Measurements from ENCODE around the gene USP44.
A peak's percentile ranks its signal among the peaks of the same experiment; 100 is the strongest.

The USP44 gene

DNA sequence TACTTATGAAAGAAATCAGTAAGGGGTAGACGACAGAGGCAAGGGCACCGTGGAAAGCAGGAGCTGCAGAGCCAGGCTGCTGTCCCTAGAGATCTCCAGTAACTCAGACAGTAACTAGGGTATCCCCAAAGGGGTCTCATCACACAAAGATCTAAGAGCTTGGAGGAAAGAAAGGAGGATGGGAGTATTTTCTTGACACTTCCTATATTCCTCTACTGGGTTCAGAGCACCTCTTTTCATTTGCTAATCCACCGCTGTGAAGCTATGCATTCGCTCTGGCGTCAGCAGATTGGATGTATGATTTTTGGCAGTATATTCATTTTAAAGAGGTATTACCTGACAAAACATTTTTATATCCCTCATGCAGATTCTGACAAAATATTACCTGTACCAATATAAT lies 12.6 kb downstream of the USP44 start:
- Mint-ChIP-seq H3K27ac (no peak overlapping the region), H3K4me1 (ENCODE audit: low read depth) (peaks cover 5% of the 10 kb centered on the region), H3K27me3 (no peaks in the 10 kb centered on the region), H3K36me3 (ENCODE audit: low read depth) (peaks cover 1% of the 10 kb centered on the region), H3K4me3 (no peak overlapping the region), H3K9me3 (no peaks in the 10 kb centered on the region)

DNA sequence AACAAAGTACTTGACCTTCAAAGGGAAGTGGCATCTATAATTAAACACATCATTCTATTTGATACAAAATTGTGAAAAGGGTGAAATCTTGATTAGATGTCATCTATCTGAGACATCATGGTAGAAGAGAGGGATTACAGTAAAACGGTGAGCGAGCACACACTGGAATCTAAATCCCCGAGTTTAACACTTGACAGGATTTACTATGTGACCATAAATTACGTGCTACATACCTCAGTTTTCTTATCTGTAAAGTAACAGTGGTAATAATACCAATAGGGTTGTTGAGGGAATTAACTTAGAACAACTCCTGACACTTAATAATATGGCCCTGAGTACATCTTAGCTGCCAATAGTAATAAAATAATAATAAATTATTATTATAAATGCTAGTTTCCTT lies 13.3 kb downstream of the USP44 start:
- Mint-ChIP-seq H3K27me3 (no peaks in the 10 kb centered on the region), H3K9me3 (no peaks in the 10 kb centered on the region), H3K4me1 (ENCODE audit: low read depth) (peaks cover 11% of the 10 kb centered on the region), H3K27ac (no peak overlapping the region), H3K4me3 (no peak overlapping the region), H3K36me3 (ENCODE audit: low read depth) (peaks cover 7% of the 10 kb centered on the region)

DNA sequence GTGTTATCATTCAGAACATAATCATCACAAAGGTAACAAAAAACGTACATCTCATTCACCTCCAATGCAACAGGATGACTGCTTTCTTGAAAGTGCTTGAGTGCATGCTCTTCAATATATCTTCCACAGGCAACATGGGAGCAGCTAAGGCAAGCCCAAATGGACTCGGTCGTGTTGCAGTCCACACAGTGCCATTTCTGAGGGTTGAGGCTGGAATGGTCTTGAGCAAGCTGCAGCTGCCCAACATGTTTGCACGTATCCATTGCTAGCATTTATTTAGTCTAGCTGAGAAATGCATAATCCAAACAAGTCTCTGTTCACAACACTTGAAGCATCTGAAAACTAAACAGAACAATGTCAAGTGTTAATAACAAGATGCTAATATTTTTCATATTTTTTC lies 17.3 kb downstream of the USP44 start:
- Mint-ChIP-seq H3K36me3 (ENCODE audit: low read depth) (peaks cover 13% of the 10 kb centered on the region), H3K4me1 (ENCODE audit: low read depth) (peaks cover 23% of the 10 kb centered on the region), H3K27ac (peak overlapping the region; percentile 1), H3K9me3 (no peaks in the 10 kb centered on the region), H3K27me3 (no peaks in the 10 kb centered on the region), H3K4me3 (no peak overlapping the region)

DNA sequence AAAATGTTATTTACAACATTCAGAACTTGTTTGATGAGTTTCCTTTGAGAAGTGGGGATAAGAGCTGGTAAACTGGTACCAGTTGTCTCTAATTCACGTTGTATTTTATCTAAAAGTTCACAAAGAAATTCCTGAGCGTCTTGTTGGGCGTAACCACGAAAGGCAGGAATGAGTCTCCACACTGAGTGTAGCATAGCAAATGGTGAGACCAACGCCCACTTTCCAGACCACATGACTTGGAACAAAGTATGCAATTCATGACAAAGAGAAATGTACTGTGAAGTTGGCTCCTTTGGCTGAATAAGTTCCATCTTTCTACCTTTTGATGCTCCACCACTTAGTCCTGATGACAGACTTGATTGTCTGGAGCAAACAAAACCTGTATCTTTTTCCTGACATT lies 18.4 kb downstream of the USP44 start:
- Mint-ChIP-seq H3K36me3 (ENCODE audit: low read depth) (peaks cover 13% of the 10 kb centered on the region), H3K4me1 (ENCODE audit: low read depth) (peaks cover 23% of the 10 kb centered on the region), H3K9me3 (no peaks in the 10 kb centered on the region), H3K27me3 (no peaks in the 10 kb centered on the region), H3K4me3 (no peak overlapping the region), H3K27ac (no peak overlapping the region)

DNA sequence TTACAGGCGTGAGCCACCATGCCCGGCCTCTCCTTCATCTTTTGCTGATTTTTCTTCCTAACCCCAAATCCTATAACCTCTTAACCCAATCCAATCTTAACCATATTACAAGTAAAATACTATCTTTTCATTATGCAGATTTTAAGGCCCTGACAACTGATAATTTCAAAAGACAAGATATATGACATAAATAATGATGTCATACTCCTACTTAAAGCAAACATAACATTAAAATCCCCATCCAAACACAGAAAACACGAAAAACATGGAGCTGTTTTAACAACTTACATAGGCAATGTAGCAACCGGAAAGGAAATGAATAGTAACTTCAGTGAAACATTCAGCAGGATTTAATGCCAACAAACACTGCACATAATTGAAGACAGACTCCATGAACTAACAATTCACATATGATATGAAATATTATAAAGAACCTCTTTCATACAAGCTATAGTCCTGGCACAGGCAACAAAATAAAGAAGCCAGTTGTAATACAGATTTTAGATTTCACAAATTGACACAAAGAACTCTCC lies 21.5 kb downstream of the USP44 start:
- no peak overlapping the region for H3K4me3 Mint-ChIP-seq
- H3K27ac Mint-ChIP-seq, result no peak overlapping the region
- peaks cover 23% of the 10 kb centered on the region for H3K4me1 Mint-ChIP-seq (ENCODE audit: low read depth)
- H3K9me3 Mint-ChIP-seq, result no peaks in the 10 kb centered on the region
- no peaks in the 10 kb centered on the region for H3K27me3 Mint-ChIP-seq
- peaks cover 13% of the 10 kb centered on the region for H3K36me3 Mint-ChIP-seq (ENCODE audit: low read depth)

DNA sequence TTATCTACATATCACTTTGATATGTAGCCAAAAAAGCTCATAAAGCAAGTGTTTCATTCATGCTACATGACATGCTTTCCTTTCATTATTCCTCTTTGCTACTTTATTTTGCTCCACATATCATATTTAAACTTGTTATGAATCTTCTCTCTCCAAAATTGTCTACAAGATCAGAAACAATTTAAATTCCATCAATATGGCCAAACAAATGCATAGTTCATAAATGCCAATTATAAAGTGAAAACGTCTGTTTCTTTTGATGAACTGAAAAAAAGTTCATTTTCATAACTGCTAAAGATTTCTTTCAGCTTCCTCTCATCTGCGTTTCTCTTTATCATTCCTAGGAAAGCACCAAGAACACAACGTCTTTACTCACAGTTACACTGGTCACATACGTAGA lies 22.8 kb downstream of the USP44 start:
- peaks cover 12% of the 10 kb centered on the region for H3K36me3 Mint-ChIP-seq (ENCODE audit: low read depth)
- no peak overlapping the region for H3K4me3 Mint-ChIP-seq
- H3K27me3 Mint-ChIP-seq, result no peaks in the 10 kb centered on the region
- peaks cover 15% of the 10 kb centered on the region for H3K4me1 Mint-ChIP-seq (ENCODE audit: low read depth)
- no peaks in the 10 kb centered on the region for H3K9me3 Mint-ChIP-seq
- no peak overlapping the region for H3K27ac Mint-ChIP-seq

DNA sequence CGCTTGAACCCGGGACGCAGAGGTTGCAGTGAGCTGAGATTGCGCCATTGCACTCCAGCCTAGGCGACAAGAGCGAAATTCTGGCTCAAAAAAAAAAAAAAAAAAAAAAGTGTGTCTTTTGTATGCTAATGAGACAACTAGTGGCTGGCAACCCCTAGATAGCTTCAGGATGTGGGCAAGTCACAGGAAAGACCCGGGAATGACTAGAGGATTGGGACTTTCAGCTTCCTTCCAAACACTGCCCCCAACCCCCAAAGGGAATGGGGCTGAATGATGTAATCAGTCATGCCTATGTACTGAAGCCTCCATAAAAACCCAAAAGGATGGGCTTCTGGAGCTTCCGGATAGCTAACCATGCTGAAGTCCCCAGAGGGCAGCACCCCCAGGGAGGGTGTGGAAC lies 28.6 kb downstream of the USP44 start:
- Mint-ChIP-seq H3K27me3 (no peaks in the 10 kb centered on the region), H3K36me3 (ENCODE audit: low read depth) (peaks cover 27% of the 10 kb centered on the region), H3K9me3 (no peaks in the 10 kb centered on the region), H3K27ac (no peak overlapping the region), H3K4me3 (no peak overlapping the region), H3K4me1 (ENCODE audit: low read depth) (no peaks in the 10 kb centered on the region)

DNA sequence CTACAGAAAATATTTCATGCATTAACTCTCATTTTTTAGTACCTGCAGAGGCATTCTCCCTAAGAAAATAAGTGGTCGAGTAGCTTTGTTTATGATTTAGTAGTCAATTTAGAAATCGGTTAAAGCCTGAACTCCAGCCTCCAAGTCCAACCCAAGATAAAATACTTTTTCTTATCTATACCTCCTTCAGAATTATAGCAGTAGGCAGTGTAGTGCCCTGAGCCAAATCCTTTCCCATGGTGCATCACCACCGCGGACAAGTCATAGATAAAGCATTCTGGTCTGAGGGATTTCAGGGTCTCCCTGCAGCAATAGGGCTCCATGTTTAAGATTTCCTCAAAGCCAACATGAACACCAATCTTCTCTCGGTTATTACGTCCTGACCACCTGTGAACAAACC lies 30.5 kb downstream of the USP44 start:
- Mint-ChIP-seq H3K36me3 (ENCODE audit: low read depth) (peaks cover 40% of the 10 kb centered on the region), H3K27me3 (no peaks in the 10 kb centered on the region), H3K4me3 (no peak overlapping the region), H3K4me1 (ENCODE audit: low read depth) (no peaks in the 10 kb centered on the region), H3K9me3 (no peaks in the 10 kb centered on the region), H3K27ac (no peak overlapping the region)

DNA sequence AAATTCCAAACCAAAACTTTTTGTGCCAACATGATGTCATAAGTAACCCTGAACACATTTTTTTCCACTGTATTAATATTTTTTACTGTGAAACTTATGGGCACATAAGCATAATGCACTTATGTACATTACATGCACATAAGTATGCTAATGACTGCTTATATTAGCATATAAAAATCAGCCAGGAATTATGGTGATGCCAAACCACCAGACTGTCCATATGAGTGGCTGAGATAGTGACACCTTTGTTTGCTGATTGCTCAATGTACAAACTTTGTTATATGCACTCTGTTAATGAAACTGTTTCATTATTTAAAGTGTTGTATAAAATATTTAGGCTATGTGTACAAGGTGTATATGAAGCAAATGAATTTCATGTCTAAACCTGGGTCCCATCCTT lies 32.3 kb downstream of the USP44 start:
- Mint-ChIP-seq H3K27ac (no peak overlapping the region), H3K4me1 (ENCODE audit: low read depth) (no peaks in the 10 kb centered on the region), H3K9me3 (no peaks in the 10 kb centered on the region), H3K27me3 (no peaks in the 10 kb centered on the region), H3K36me3 (ENCODE audit: low read depth) (peaks cover 58% of the 10 kb centered on the region), H3K4me3 (no peak overlapping the region)

DNA sequence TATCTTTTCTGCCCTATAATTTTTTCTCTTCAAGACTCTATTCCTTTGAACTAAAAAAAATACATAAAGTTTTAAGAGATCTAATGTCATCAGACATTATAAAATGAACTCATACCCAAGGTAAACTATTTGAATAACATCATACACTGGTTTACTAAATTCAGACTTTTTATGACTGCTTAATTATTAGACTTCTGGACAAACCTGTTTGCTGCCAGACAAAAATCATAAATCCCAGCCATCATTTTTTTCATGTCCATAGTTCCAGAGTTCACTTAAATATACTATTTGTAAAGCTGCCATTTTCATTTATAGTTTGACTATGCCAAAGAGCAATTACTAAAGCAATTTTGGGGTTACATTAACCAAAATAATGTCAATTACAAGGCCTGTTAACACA lies 34.0 kb downstream of the USP44 start:
- Mint-ChIP-seq H3K27ac (no peak overlapping the region), H3K9me3 (no peaks in the 10 kb centered on the region), H3K4me1 (ENCODE audit: low read depth) (no peaks in the 10 kb centered on the region), H3K27me3 (no peaks in the 10 kb centered on the region), H3K36me3 (ENCODE audit: low read depth) (peaks cover 69% of the 10 kb centered on the region), H3K4me3 (no peak overlapping the region)

DNA sequence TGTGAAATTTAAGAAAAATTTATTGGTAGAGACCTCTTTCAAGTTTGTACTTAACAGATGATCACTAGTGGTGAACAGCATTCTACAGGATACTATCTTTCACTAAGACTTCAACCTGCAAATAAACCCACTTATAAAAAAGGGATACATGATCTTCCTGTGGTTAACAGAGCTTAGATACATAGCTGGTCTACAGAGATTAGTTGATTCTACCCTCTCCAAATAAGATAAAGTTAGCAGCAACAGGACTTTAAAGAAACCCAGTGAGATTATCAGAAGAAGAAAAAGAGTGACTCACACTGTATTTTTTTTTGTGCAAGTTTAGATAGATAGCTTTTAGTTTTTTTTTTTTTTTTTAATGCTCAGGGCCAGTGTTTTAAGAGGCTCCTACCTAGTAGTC lies 34.5 kb downstream of the USP44 start:
- Mint-ChIP-seq H3K9me3 (no peaks in the 10 kb centered on the region), H3K4me3 (no peak overlapping the region), H3K4me1 (ENCODE audit: low read depth) (no peaks in the 10 kb centered on the region), H3K27ac (peak overlapping the region; percentile 22), H3K36me3 (ENCODE audit: low read depth) (peaks cover 69% of the 10 kb centered on the region), H3K27me3 (no peaks in the 10 kb centered on the region)

DNA sequence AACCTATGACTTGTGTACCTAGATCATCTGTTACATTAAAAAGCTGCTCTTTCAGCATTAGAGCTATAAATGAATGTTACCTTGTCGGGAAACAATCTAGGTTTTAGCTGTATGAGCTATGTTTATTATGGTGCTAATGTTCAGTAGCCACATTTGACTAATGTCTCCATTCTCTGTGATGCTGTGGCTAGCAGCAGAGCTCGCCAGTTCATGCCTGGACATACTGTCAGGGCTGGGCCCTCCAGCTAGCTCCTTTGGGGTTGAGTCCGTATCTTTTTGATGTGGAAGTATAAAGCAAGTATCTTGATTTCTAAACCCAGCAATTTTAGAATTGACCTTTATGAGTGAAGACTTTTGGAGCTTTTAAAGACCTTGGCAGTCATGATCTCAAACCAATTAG lies 36.1 kb downstream of the USP44 start:
- Mint-ChIP-seq H3K36me3 (ENCODE audit: low read depth) (peaks cover 68% of the 10 kb centered on the region), H3K4me3 (no peak overlapping the region), H3K27me3 (no peaks in the 10 kb centered on the region), H3K27ac (no peak overlapping the region), H3K4me1 (ENCODE audit: low read depth) (no peaks in the 10 kb centered on the region), H3K9me3 (no peaks in the 10 kb centered on the region)

DNA sequence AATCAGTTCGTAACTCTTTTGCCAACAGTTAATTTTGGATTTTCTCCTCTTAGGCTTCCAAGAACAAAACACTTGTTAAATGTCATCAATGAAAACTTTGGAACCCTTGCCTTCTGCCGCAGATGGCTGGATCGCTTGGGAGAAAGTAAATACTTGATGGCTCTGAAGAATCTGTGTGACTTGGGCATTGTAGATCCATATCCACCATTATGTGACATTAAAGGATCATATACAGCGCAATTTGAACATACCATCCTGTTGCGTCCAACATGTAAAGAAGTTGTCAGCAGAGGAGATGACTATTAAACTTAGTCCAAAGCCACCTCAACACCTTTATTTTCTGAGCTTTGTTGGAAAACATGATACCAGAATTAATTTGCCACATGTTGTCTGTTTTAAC lies 37.7 kb downstream of the USP44 start:
- H3K9me3 Mint-ChIP-seq, result no peaks in the 10 kb centered on the region
- H3K4me3 Mint-ChIP-seq, result no peak overlapping the region
- H3K36me3 Mint-ChIP-seq (ENCODE audit: low read depth), result peaks cover 78% of the 10 kb centered on the region
- no peaks in the 10 kb centered on the region for H3K27me3 Mint-ChIP-seq
- H3K27ac Mint-ChIP-seq, result no peak overlapping the region
- H3K4me1 Mint-ChIP-seq (ENCODE audit: low read depth), result no peaks in the 10 kb centered on the region

DNA sequence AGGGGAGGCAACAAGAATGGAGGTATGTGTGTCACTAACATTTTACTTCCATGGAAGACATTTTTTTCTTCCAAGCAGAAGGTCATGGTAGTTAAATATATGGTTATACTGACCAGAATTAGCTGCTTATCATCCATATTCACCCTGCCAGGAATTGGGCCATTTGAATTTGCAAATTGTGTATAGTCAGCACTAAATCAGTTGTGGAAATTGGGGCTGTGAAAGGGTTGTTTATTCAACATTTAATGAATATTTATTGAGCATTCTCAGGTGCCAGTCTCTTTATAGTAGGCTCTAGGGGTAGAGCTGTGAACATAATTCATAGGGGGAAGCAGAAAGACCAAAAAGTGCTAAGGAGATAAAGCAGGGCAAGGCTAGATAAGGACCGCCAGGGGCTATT lies 39.3 kb downstream of the USP44 start:
- Mint-ChIP-seq H3K4me1 (ENCODE audit: low read depth) (no peaks in the 10 kb centered on the region), H3K27ac (no peak overlapping the region), H3K27me3 (no peaks in the 10 kb centered on the region), H3K4me3 (no peak overlapping the region), H3K36me3 (ENCODE audit: low read depth) (peaks cover 85% of the 10 kb centered on the region), H3K9me3 (no peaks in the 10 kb centered on the region)

DNA sequence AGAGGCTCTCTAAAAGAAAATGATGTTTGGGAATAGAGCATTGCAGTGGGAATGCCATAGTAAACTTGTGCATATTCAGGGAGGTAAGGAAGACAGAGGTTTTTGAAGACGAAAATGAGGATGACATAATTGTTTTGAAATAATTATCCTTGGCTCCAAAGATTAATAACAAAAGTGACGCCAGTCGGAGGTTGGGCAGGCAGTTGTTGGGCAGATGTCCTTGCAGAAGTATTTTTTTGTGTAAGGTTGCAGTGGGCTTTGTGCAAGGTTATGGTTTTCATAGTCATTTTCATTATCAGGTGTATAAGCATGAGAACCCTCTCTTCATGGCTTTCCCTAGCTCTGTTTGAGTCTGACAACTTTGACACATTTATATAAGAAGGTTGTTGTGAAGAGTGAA lies 42.0 kb downstream of the USP44 start:
- Mint-ChIP-seq H3K9me3 (no peaks in the 10 kb centered on the region), H3K36me3 (ENCODE audit: low read depth) (peaks cover 81% of the 10 kb centered on the region), H3K27me3 (no peaks in the 10 kb centered on the region)

DNA sequence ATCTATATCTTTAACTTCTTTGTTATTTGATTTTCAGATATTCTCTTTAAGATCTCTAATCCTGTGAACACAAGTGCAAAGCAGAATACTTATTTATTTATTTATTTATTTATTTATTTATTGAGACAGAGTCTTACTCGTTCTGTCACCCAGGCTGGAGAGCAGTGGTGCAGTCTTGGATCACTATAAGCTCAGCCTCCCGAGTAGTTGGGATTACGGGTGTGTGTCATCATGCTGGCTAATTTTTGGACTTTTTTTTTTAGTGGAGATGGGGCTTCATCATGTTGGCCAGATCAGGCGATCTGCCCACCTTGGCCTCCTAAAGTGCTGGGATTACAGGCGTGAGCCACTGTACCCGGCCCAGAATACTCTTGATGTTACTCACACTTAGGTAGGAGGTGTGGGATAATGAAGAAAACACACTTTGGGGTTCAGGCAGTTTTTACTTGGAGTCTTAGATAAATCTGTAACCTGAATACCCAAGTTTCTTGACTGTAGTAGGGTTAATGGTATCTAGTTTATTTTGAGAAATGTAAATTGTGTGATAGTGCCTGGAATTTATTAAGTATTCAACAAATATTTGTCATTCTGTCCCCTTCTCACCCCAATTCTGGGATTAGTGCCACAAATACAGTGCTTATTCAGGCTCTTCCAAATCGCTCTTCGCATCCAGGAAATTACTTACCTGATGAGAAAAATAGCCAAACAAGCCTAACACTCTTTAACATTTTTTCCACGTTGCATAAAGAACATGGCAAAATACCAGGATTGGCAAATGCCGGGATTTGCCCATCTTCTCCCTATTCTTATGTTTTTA lies 44.4 kb downstream of the USP44 start:
- Mint-ChIP-seq H3K36me3 (ENCODE audit: low read depth) (peaks cover 77% of the 10 kb centered on the region), H3K27ac (no peak overlapping the region), H3K9me3 (no peaks in the 10 kb centered on the region)

More for the DNA sequence above, 42.0 kb downstream of the USP44 start:
- Mint-ChIP-seq H3K4me3 (no peak overlapping the region), H3K4me1 (ENCODE audit: low read depth) (no peaks in the 10 kb centered on the region), H3K27ac (no peak overlapping the region)

More for the DNA sequence above, 44.4 kb downstream of the USP44 start:
- no peaks in the 10 kb centered on the region for H3K4me1 Mint-ChIP-seq (ENCODE audit: low read depth)
- no peaks in the 10 kb centered on the region for H3K27me3 Mint-ChIP-seq
- H3K4me3 Mint-ChIP-seq, result no peak overlapping the region

Data from stimulated activated naive CD8-positive, alpha-beta T cell treated with anti-CD3 and anti-CD28 coated beads, Interleukin-15, Interleukin-2, amounts not matched to agents 100 ng/mL and 50 ng/mL, for 24 hours (primary cell).